DMS153 (cell line): Measurements from ENCODE around the gene DOP1A.
A peak's percentile ranks its signal among the peaks of the same experiment; 100 is the strongest.

Experiments used
- DNase-seq: peaks from one replicate; lab custom pipeline; 2025; lab: John Stamatoyannopoulos, UW

The DOP1A gene

GRCh38 chr6:83067448-83068439 lies at the start of gene DOP1A:
Gene DOP1A, plus strand, starts transcription at chr6:83067671. Its CDS starts 29,307 bp downstream, at chr6:83096978.
- peak; percentile 96 for DNase-seq

- DNase-seq, result no peak
Observed at GRCh38 chr6:83019741-83020140, 47.7 kb upstream of the DOP1A start.

- DNase-seq, result no peak
Observed at GRCh38 chr6:83031689-83032088, 35.8 kb upstream of the DOP1A start.

GRCh38 chr6:83038246-83038645 lies 29.2 kb upstream of the DOP1A start:
- no peak for DNase-seq

GRCh38 chr6:83042467-83043053 lies 24.9 kb upstream of the DOP1A start:
- no peak for DNase-seq

- DNase-seq, result no peak
Observed at GRCh38 chr6:83044091-83044768, 23.2 kb upstream of the DOP1A start.

GRCh38 chr6:83047065-83047754 lies 20.3 kb upstream of the DOP1A start:
- DNase-seq, result peak; percentile 55

- peak; percentile 90 for DNase-seq
Observed at GRCh38 chr6:83051377-83052172, 15.9 kb upstream of the DOP1A start.

- no peak for DNase-seq
Observed at GRCh38 chr6:83053678-83054077, 13.8 kb upstream of the DOP1A start.

- DNase-seq, result peak; percentile 8
Observed at GRCh38 chr6:83055366-83055964, 12.0 kb upstream of the DOP1A start.

GRCh38 chr6:83057705-83058321 lies 9.7 kb upstream of the DOP1A start:
- peak; percentile 52 for DNase-seq

- no peak for DNase-seq
Observed at GRCh38 chr6:83061190-83061589, 6.3 kb upstream of the DOP1A start.

GRCh38 chr6:83062225-83062624 lies 5.2 kb upstream of the DOP1A start:
- DNase-seq, result no peak

- peak; percentile 51 for DNase-seq
Observed at GRCh38 chr6:83065511-83066192, 1.8 kb upstream of the DOP1A start, which contains the start of gene UBE3D. Gene UBE3D, minus strand, starts transcription at chr6:83065841. Its CDS starts 123 bp downstream, at chr6:83065718.

GRCh38 chr6:83068616-83069015 lies 1.1 kb downstream of the DOP1A start:
- DNase-seq, result no peak

GRCh38 chr6:83069633-83070032 lies 2.2 kb downstream of the DOP1A start:
- no peak for DNase-seq

- no peak for DNase-seq
Observed at GRCh38 chr6:83071023-83071422, 3.6 kb downstream of the DOP1A start.

GRCh38 chr6:83071707-83072106 lies 4.2 kb downstream of the DOP1A start:
- DNase-seq, result no peak

- no peak for DNase-seq
Observed at GRCh38 chr6:83072726-83073125, 5.3 kb downstream of the DOP1A start.

GRCh38 chr6:83073615-83074014 lies 6.1 kb downstream of the DOP1A start:
- no peak for DNase-seq
